HS-27A (cell line): ENCODE results near the gene THSD8.

Source experiments
- DNase-seq: peaks from one replicate; pipeline ENCODE4 v3.0.0-alpha.2; 2012; ENCODE audit warnings: low read depth, missing footprints

THSD8 gene

DNA sequence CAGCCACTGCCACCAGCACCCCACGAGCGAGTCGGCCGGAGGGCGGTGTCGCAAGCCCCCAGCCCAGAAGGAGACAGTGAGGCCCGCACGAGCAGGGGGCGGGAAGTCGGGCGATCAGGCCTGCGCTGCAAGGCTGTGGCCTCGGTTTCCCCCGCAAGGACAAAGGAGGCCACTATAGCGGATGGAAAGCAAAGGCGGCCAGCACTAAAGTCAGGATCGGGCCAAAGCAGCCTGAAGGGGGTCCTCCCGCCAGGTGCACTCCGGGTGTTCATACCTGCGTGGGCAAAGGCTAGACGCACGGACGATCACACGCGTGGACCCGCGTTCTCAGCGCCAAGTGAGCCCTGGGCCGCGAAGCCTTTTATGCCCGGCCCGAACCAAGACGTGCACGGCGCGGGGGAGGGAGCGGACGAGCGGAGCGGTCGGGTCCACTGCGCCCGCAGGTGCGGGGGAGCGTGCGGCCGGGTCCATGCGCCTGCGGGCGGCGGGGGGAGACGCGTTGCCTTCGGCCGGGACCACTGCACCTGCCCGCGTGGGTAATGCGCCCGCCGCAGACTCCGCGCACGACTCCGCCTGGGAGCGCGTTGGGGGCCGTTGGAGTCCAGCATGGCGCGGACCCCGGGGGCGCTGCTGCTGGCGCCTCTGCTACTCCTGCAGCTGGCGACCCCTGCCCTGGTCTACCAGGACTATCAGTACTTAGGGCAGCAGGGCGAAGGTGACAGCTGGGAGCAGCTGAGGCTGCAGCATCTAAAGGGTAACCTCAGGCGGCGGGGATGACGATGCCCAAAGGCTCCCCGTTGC is at the start of gene THSD8, which contains the start of gene PRDX2:
THSD8 (plus strand) TSS at position 604 of the 801 bp plus-strand sequence; CDS start at position 607, 3 bp downstream.
PRDX2 (minus strand) TSS at position 335 of the 801 bp plus-strand sequence. CDS start 539 bp downstream, outside the sequence.
- no peak for DNase-seq

GRCh38 chr19:12754465-12755196 is 47.2 kb upstream of the THSD8 start:
- no peak for DNase-seq

DNA sequence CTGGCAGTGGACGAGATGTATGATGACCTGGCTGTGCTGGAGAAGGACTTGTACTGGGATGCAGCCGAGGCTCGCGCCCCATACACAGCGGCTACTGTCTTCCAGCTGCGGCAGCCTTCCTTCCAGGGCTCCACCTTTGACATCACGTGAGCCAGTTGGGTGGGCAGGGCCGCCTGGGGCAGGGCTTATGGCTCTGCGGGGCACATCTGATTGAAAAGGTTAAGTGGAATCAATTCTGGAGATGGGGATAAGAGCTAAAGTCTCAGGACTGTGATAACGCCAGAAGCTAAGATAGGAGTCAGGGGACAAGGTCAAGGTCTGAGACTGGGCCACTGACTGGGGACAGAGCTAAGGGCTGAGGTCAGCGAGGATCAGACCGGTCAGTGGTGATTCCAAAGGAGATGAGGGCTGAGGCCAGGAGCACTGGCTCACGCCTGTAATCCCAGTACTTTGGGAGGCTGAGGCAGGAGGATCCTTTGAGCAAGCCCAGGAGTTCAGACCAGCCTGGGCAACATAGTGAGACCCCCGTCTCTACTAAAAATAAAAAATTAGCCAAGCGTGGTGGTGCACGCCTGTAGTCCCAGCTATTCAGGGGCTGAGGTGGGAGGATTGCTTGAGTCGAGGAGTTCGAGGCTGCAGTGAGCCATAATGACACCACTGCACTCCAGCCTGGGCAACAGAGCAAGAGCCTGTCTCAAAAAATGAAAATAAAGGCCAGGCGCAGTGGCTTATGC is 45.6 kb upstream of the THSD8 start:
- no peak for DNase-seq

GRCh38 chr19:12757544-12758274 is 44.2 kb upstream of the THSD8 start:
- no peak for DNase-seq

- no peak for DNase-seq
These were observed 42.2 kb upstream of the THSD8 start for GRCh38 chr19:12759686-12760085.

DNA sequence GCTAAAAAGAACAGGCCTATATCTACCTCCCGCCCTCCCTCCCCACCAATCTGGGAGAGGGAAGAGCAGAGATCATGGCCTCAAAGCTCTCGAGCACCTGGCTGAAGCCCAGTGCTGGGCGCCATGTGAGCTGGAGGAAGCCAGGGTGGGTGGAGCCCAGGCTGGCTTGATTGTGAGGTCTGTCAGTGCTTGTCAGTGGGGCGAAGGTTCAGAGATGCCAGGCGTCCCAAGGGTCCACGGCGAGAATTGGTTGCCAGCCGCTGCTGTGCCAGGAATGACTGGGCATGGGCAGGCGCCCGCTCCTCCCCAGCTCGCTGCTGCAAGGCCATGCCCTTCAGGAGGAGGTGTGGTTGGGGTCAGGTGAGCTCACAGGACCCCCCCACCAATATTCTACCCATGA is 38.8 kb upstream of the THSD8 start:
- no peak for DNase-seq

- DNase-seq = no peak
These were observed 37.2 kb upstream of the THSD8 start for GRCh38 chr19:12764698-12765097.

DNA sequence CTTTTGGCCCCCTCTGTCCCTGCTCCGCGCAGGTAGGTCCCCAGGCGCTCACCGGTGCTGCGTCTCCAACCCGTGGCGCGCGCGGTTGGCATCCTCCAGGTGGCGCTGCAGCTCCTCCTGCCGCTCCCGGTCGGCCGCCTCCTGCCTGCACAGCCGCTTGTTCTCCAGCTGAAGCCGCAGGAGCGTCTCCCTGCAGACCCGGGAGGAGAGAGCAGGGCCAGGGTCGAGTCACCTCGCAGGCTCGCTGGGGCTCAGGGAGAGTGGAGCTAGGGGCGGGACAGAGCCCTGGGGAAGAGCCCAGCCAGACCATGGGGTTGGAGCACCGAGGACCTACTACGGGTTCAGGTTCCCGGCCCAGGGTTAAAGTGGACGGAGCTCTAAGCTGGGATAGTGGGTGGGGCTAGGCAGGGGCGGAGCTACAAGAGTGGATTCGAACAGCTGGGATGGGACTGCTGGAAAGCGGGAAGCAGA is 35.8 kb upstream of the THSD8 start:
- no peak for DNase-seq

- DNase-seq = no peak
These were observed 34.7 kb upstream of the THSD8 start for GRCh38 chr19:12767150-12767549.

DNA sequence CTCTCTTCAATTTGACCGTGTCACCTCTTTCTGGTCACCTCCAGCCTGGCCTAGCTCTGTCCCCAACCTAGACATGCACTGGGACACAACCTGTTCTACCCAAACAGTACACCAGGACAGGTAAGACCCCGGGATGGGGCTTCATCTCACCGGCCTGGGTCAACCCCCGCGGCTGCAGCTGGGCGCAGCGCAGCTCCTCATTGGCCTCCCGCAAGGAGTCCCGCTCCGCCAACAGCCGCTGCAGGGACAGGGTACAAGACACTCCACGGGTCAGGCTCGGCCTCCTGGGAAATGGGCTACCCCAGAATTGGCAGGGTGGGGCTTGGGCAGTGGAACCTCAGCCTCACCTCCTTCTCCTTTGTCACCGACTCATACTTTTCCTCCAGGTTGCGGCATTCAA is 34.2 kb upstream of the THSD8 start:
- no peak for DNase-seq

DNA sequence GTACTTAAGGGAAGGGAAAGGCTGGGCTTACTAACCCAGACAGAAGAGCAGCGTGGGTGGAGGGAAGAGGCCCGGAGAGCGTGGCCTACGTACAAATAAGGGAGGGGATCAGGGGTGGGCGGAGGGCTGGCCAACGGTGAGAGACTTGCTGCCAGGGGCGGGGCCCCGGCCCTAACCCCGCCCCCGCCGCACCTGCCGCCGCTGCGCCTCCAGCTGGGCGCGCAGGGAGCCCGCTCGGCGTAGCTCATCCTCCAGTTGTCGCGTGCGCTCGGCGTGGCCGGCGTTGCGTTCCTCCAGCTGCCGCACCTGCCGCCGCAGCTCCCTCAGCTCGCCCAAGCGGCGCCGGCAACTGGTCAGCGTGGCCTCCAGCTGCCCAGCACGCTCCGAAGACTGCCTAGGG is 32.2 kb upstream of the THSD8 start:
- no peak for DNase-seq

DNA sequence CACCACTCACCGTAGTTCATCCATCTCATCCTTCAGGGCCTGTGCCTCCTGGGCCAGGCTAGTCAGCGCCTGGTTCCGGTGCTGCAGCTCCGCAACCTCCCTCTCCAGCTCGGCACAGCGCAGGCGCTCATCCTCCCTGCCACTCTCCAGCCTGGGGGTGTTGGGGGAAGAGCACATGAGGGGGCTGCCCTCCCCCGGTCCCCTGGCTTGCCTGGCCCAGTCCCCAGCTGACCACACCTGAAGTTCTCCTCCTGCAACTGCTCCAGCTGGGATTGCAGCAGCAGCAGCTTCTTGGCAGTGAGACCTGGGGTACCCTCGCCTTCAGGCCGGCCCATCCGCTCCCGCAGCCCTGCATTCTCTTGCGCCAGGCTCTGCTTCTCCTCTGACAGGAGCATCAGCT is 30.9 kb upstream of the THSD8 start:
- no peak for DNase-seq

DNA sequence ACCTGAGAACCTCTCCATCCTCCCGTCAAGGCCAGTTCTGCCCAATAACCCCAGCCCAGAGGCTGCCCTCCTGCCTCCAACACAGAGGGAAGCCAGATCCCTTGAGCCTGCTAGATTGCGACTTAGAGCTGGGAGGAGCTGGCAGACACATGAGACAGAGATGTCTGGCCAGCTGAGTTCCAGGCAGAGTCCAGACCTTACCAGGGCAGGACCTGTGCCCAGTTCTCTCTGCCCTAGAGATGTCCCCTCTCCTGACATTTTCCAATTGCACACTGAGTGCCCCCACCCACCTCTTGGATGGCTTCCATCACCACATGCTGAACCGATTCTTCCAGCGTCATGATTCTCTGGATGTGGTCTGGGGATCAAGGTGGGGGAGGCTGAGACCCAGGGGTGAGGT is 29.5 kb upstream of the THSD8 start:
- DNase-seq = no peak

DNA sequence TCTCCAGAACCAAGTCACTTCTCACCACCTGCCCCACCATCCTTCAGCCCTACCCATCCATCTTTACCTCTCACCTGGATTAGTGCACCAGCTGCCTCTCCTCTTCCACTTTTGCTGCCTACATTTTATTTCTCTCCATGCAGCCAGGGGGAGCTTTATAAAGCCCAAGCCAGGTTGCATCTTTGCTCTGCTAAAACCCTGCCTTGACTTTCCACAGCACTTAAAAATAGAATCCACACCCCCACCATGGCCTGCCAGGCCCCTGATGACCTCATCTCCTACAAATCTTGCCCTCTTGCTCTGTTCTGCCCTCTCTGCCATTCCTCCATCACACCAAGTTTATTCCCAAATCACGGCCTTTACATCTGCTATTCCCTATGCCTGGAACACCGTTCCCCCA is 28.3 kb upstream of the THSD8 start:
- DNase-seq = no peak

DNA sequence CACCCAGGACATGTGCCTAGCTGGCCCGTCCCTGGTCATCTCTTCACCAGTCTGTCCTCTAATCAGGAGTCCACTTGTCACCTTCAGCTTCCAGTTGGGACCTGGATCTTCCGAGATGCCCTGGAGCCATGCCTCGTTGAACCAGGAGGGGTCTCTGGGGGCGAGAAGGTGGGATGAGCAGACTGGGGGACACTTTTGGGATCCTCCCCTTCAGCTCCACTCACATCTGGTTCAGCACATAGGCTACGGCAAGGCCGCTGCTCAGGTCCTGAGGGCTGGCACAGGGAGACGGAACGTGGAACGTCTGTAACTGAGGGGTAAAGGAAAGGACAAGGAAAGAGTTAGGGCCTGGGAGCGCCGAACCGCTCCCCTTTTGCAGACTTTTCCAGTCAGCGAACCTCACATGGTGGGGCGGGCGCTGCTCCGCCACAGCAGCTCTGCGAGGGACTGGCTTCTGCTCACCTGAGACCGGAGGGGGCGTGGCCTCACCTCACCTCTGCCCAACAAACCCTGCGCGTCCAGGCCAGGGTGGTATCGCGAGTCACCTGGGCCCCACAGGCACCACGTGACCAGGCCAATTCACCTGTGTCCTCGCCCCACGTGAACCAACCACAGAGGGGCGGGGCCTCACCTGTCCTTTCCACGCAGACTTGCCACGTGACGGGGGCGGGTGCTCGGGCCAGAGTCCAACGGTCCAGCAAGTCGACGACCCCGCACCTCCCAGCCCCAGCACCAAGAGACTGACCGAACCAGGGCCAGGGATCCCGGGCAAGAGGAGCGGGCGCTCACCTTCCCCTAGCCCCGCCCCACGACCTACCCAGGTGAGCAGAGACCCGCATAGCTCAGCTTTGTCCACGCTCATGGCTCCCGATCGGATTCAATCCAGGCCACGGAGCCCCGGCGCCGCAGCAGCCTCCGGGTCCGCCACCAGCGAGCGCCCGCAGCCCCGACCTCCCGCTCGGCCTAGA is 27.0 kb upstream of the THSD8 start, which contains the start of gene HOOK2:
HOOK2 (minus strand) TSS at position 965 of the 968 bp plus-strand sequence; CDS start at position 862, 103 bp downstream.
- no peak for DNase-seq

DNA sequence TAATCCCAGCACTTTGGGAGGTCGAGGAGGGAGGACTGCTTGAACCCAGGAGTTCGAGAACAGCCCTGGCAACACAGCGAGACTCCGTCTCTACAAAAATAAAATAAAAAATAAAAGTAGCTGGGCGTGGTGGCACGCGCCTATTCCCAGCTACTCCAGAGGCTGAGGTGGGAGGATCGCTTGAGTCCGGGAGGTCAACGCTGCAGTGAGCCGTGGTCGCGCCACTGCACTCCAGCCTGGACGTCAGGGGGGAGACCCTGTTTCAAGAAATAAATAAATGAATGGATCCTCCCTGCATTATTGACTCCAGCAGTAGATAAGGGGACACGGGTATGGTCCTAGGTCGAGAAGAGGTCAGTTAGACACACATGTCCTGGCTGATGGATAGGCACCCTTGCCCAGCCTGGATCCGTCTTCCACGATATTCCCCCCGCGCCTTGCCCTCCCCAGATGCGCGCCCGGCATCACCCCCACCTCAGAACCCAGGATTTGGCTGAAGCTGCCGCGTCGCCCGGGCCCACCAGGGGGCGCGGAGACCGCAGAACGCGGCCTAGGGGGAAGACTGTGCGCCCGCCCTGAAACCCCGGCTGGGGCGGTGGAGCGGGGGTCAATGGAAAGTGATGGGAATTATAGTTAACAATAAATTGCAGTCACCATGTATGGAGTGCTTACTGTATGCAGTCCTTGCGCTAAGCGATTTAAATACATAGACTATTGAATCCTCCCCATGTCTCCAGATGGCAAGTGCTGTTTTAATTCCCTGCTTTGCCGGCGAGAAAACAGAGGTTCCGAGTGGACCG is 24.5 kb upstream of the THSD8 start:
- DNase-seq = no peak

- no peak for DNase-seq
These were observed 23.6 kb upstream of the THSD8 start for GRCh38 chr19:12778017-12778904.

- DNase-seq = no peak
These were observed 23.0 kb upstream of the THSD8 start for GRCh38 chr19:12778905-12779161.
